H9 (cell line): ENCODE results near the gene FAM149A. TPM values are rescaled to one million over a fixed set of nuclear protein-coding genes. Genes with fewer than 3 reads are reported as not detected.

Source experiments
- DNase-seq: peaks from one replicate; pipeline ENCODE4 v3.0.0-alpha.2; 2017
- H2AFZ ChIP-seq: one replicate; pipeline ENCODE4 v1.6.1; 2013; ENCODE audit warnings: mild to moderate bottlenecking, low read length, control low read depth, moderate library complexity
- H2AK5ac ChIP-seq: 2 replicates; pipeline ENCODE4 v1.6.1; 2013; ENCODE audit warnings: low read length, control low read depth, mixed read lengths; ENCODE audit not compliant: insufficient read length
- H2BK120ac ChIP-seq: one replicate; pipeline ENCODE4 v1.6.1; 2013; ENCODE audit warnings: low read depth, mild to moderate bottlenecking, low read length, control low read depth, inconsistent platforms; ENCODE audit not compliant: poor library complexity, severe bottlenecking
- H2BK12ac ChIP-seq: 2 replicates; pipeline ENCODE4 v1.6.1; 2013; ENCODE audit warnings: low read length, control low read depth, mixed read lengths, low read depth; ENCODE audit not compliant: insufficient read length
- H2BK15ac ChIP-seq: 2 replicates; pipeline ENCODE4 v1.6.1; 2013; ENCODE audit warnings: low read depth, low read length, control low read depth
- H2BK20ac ChIP-seq: one replicate; pipeline ENCODE4 v1.6.1; 2013; ENCODE audit warnings: low read depth, mild to moderate bottlenecking, low read length, control low read depth, inconsistent platforms; ENCODE audit not compliant: poor library complexity, severe bottlenecking
- H2BK5ac ChIP-seq: 2 replicates; pipeline ENCODE4 v1.6.1; 2013; ENCODE audit warnings: low read length, control low read depth, mixed read lengths; ENCODE audit not compliant: insufficient read length
- H3K14ac ChIP-seq: 2 replicates; pipeline ENCODE4 v1.6.1; 2013; ENCODE audit warnings: low read length, control low read depth; ENCODE audit not compliant: insufficient read depth
- H3K18ac ChIP-seq: 2 replicates; pipeline ENCODE4 v1.6.1; 2013; ENCODE audit warnings: low read depth, mild to moderate bottlenecking, mixed read lengths, low read length, control low read depth; ENCODE audit not compliant: insufficient read length
- H3K23ac ChIP-seq: 2 replicates; pipeline ENCODE4 v1.6.1; 2013; ENCODE audit warnings: low read length, control low read depth, mixed read lengths, low read depth; ENCODE audit not compliant: insufficient read length
- H3K23me2 ChIP-seq: 2 replicates; pipeline ENCODE4 v1.6.1; 2013; ENCODE audit warnings: low read depth, mild to moderate bottlenecking, mixed read lengths, low read length, control low read depth; ENCODE audit not compliant: insufficient read length, poor library complexity, severe bottlenecking
- H3K27ac ChIP-seq: 2 replicates; pipeline ENCODE4 v1.5.1; 2013; ENCODE audit warnings: low read length, control low read depth, mixed read lengths, low read depth; ENCODE audit not compliant: insufficient read length
- H3K27me3 ChIP-seq: 2 replicates; pipeline ENCODE4 v1.6.1; 2013; ENCODE audit warnings: low read length, control low read depth, inconsistent platforms; ENCODE audit not compliant: insufficient read depth
- H3K4ac ChIP-seq: 2 replicates; pipeline ENCODE4 v1.6.1; 2013; ENCODE audit warnings: low read depth, mild to moderate bottlenecking, control low read depth, inconsistent platforms, low read length, moderate library complexity
- H3K4me1 ChIP-seq: 2 replicates; pipeline ENCODE4 v1.6.1; 2013; ENCODE audit warnings: low read length, control low read depth, inconsistent platforms; ENCODE audit not compliant: insufficient read depth
- H3K4me2 ChIP-seq: 2 replicates; pipeline ENCODE4 v1.6.1; 2013; ENCODE audit warnings: low read length, control low read depth, mixed read lengths; ENCODE audit not compliant: insufficient read length, insufficient read depth
- H3K56ac ChIP-seq: 2 replicates; pipeline ENCODE4 v1.6.1; 2013; ENCODE audit warnings: low read depth, mild to moderate bottlenecking, mixed read lengths, low read length, control low read depth; ENCODE audit not compliant: insufficient read length
- H3K79me1 ChIP-seq: 2 replicates; pipeline ENCODE4 v1.6.1; 2013; ENCODE audit warnings: low read depth, mild to moderate bottlenecking, moderate library complexity, low read length, control low read depth, inconsistent platforms; ENCODE audit not compliant: insufficient read depth, poor library complexity, severe bottlenecking
- H3K79me2 ChIP-seq: 2 replicates; pipeline ENCODE4 v1.6.1; 2013; ENCODE audit warnings: low read length, control low read depth, inconsistent platforms; ENCODE audit not compliant: insufficient read depth
- H3K9ac ChIP-seq: 2 replicates; pipeline ENCODE4 v1.6.1; 2013; ENCODE audit warnings: low read length, control low read depth, mixed read lengths; ENCODE audit not compliant: insufficient read length; ENCODE audit errors: extremely low read depth
- H3K9me3 ChIP-seq: one replicate; pipeline ENCODE4 v1.6.1; 2013; ENCODE audit warnings: low read depth, low read length, inconsistent platforms; ENCODE audit not compliant: control insufficient read depth
- H3T11ph ChIP-seq: one replicate; pipeline ENCODE4 v1.6.1; 2013; ENCODE audit warnings: mild to moderate bottlenecking, low read length, control low read depth, inconsistent platforms
- H4K20me1 ChIP-seq: one replicate; pipeline ENCODE4 v1.6.1; 2013; ENCODE audit not compliant: control insufficient read depth, insufficient read length, insufficient read depth
- H4K5ac ChIP-seq: 2 replicates; pipeline ENCODE4 v1.6.1; 2013; ENCODE audit warnings: low read depth, mild to moderate bottlenecking, mixed read lengths, low read length, control low read depth; ENCODE audit not compliant: insufficient read length
- H4K8ac ChIP-seq: replicated peaks from 2 replicates; pipeline ENCODE4 v1.6.1; 2013; ENCODE audit warnings: low read length, control low read depth, mixed read lengths, low read depth; ENCODE audit not compliant: insufficient read length
- H4K91ac ChIP-seq: 2 replicates; pipeline ENCODE4 v1.6.1; 2013; ENCODE audit warnings: low read depth, mild to moderate bottlenecking, moderate library complexity, mixed read lengths, low read length, control low read depth; ENCODE audit not compliant: insufficient read length
- H3K27ac Mint-ChIP-seq, 3 experiments: 2 replicates in 2 of 3; 3 replicates in 1 of 3; pipeline ENCODE4 v1.8.0; 2020 to 2021; ENCODE audit warnings: mixed read lengths in 3 of 3, mild to moderate bottlenecking in 1 of 3, moderate library complexity in 1 of 3
- H3K27me3 Mint-ChIP-seq: 2 replicates; pipeline ENCODE4 v1.8.0; 2021; ENCODE audit warnings: low read depth, mild to moderate bottlenecking, moderate library complexity, mixed read lengths
- H3K36me3 Mint-ChIP-seq, 3 experiments: 2 replicates in 2 of 3; 3 replicates in 1 of 3; pipeline ENCODE4 v1.8.0; 2020 to 2021; ENCODE audit warnings: low read depth in 3 of 3, mixed read lengths in 3 of 3; ENCODE audit not compliant: insufficient read depth in 1 of 3
- H3K4me1 Mint-ChIP-seq, 2 experiments: 2 replicates each; pipeline ENCODE4 v1.8.0; 2020; ENCODE audit warnings: mixed read lengths in 2 of 2
- H3K4me3 Mint-ChIP-seq, 2 experiments: 2 replicates in 1 of 2; 3 replicates in 1 of 2; pipeline ENCODE4 v1.8.0; 2020 to 2021; ENCODE audit warnings: mild to moderate bottlenecking in 2 of 2, mixed read lengths in 2 of 2, moderate library complexity in 1 of 2
- H3K9me3 Mint-ChIP-seq, 2 experiments: 2 replicates in 1 of 2; 3 replicates in 1 of 2; pipeline ENCODE4 v1.8.0; 2020; ENCODE audit warnings: mild to moderate bottlenecking in 2 of 2, mixed read lengths in 2 of 2, moderate library complexity in 1 of 2
- CTCF ChIP-seq: fragments of 200-600 bp; sonication (generic); conservative IDR thresholded peaks from 3 replicates; pipeline ENCODE4 v1.8.0; 2021; ENCODE audit warnings: antibody characterized with exemption, mild to moderate bottlenecking
- WGBS: extraction: QIAGEN DNeasy Blood & Tissue Kit; methylation state at CpG from one replicate; pipeline ENCODE4 v1.1.7; 2013; ENCODE audit warnings: missing lambda C conversion rate, low lambda C conversion rate, mixed read lengths; ENCODE audit not compliant: insufficient read length; ENCODE audit errors: extremely low coverage; 5-methylcytosine and 5-hydroxymethylcytosine counted together
- total RNA-seq: library from RNA; stranded (reverse); gene quantifications from 2 replicates; pipeline ENCODE4 v1.2.1, GENCODE V29; 2021

The FAM149A gene
- total RNA-seq, 1 experiment from 2014 or later, result 5.9 TPM

DNA sequence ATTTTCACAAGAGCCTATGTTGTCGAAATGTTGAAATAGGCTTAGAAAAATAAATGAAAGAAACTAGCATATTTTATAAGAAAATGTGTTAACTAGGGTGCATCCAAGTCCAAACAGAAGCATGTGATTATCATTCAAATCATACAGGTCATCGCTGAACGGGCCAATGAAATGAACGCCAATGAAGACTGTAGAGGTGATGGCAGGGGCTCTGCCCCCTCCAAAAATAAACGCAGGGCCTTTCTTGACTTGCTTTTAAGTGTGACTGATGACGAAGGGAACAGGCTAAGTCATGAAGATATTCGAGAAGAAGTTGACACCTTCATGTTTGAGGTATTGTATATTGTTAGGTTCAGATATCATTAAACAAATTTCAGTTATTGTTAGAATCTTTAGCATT lies 96.5 kb downstream of the FAM149A start:
- no peak overlapping the region for H3K14ac ChIP-seq
- H3K4me1 Mint-ChIP-seq, result peaks cover 18 to 19% of the 10 kb centered on the region in 2 experiments
- no peaks in the 10 kb centered on the region for H3K4me1 ChIP-seq
- H2BK15ac ChIP-seq, result no peak overlapping the region
- H4K8ac ChIP-seq, result no peak overlapping the region
- no peak overlapping the region for H2BK5ac ChIP-seq
- H2AFZ ChIP-seq, result no peak overlapping the region
- H3K4me3 Mint-ChIP-seq, result no peak overlapping the region
- no peak overlapping the region for H3K4ac ChIP-seq
- no peak overlapping the region for H3K27ac Mint-ChIP-seq
- TF ChIP-seq CTCF, result no peak
- H3K56ac ChIP-seq, result no peak overlapping the region
- H3K23ac ChIP-seq, result no peak overlapping the region
- H4K91ac ChIP-seq, result no peak overlapping the region
- H4K5ac ChIP-seq, result no peak overlapping the region
- DNase-seq, result no peak
- H4K20me1 ChIP-seq, result no peaks in the 10 kb centered on the region
- H3K79me1 ChIP-seq, result no peaks in the 10 kb centered on the region
- H3K27ac ChIP-seq, result no peak overlapping the region
- H2BK12ac ChIP-seq, result no peak overlapping the region
- H3K23me2 ChIP-seq, result no peaks in the 10 kb centered on the region
- H3K36me3 Mint-ChIP-seq, result peaks cover 0 to 2% (median under 1%) of the 10 kb centered on the region in 3 experiments; a peak in 5 of 7 replicates
- H2BK120ac ChIP-seq, result no peak overlapping the region
- H3K79me2 ChIP-seq, result no peaks in the 10 kb centered on the region
- no peak overlapping the region for H3T11ph ChIP-seq
- no peaks in the 10 kb centered on the region for H3K27me3 Mint-ChIP-seq
- no peak overlapping the region for H2AK5ac ChIP-seq
- peaks cover 0 to 6% of the 10 kb centered on the region in 2 experiments; a peak in 3 of 5 replicates for H3K9me3 Mint-ChIP-seq
- H3K4me2 ChIP-seq, result no peak overlapping the region
- WGBS, result no CpG with 5 or more reads among the region's 7 CpGs
- no peaks in the 10 kb centered on the region for H3K27me3 ChIP-seq
- H3K9me3 ChIP-seq, result no peaks in the 10 kb centered on the region
- no peak overlapping the region for H3K9ac ChIP-seq
- no peak overlapping the region for H2BK20ac ChIP-seq
- H3K18ac ChIP-seq, result no peak overlapping the region
